Limb (tissue), 2 donors: Measurements from ENCODE around the gene MAD1L1.

Experiments
- DNase-seq, 2 donors: peaks; one replicate each; pipeline ENCODE4 v3.0.0-alpha.2; 2016; ENCODE audit errors: extremely low spot score in 2 of 2

The MAD1L1 gene

GRCh38 chr7:1917221-1918062, 315.3 kb downstream of the MAD1L1 start:
- DNase-seq: no peak

- no peak for DNase-seq
Measured at GRCh38 chr7:1916601-1916970, 316.2 kb downstream of the MAD1L1 start.

GRCh38 chr7:1915956-1916600, 316.7 kb downstream of the MAD1L1 start:
- no peak for DNase-seq

- DNase-seq: no peak
Measured at GRCh38 chr7:1915326-1915725, 317.4 kb downstream of the MAD1L1 start.

- DNase-seq: no peak
Measured at GRCh38 chr7:1914743-1915142, 318.0 kb downstream of the MAD1L1 start.

- no peak for DNase-seq
Measured at GRCh38 chr7:1914321-1914720, 318.4 kb downstream of the MAD1L1 start.

GRCh38 chr7:1913466-1914282, 319.1 kb downstream of the MAD1L1 start:
- DNase-seq: no peak

GRCh38 chr7:1912593-1913465, 319.9 kb downstream of the MAD1L1 start:
- peak; percentile 20 to 69 for DNase-seq

GRCh38 chr7:1911571-1911970, 321.2 kb downstream of the MAD1L1 start:
- DNase-seq: no peak

GRCh38 chr7:1910827-1911226, 321.9 kb downstream of the MAD1L1 start:
- no peak for DNase-seq

GRCh38 chr7:1910081-1910685, 322.6 kb downstream of the MAD1L1 start:
- no peak for DNase-seq

GRCh38 chr7:1909476-1909875, 323.3 kb downstream of the MAD1L1 start:
- DNase-seq: no peak

GRCh38 chr7:1908823-1909420, 323.8 kb downstream of the MAD1L1 start:
- DNase-seq: no peak

GRCh38 chr7:1907751-1908365, 324.9 kb downstream of the MAD1L1 start:
- DNase-seq: no peak

GRCh38 chr7:1906988-1907745, 325.6 kb downstream of the MAD1L1 start:
- DNase-seq: no peak

- no peak for DNase-seq
Measured at GRCh38 chr7:1906087-1906830, 326.5 kb downstream of the MAD1L1 start.

GRCh38 chr7:1902231-1902855, 330.4 kb downstream of the MAD1L1 start:
- DNase-seq: no peak
